Measurements from ENCODE around the gene ABHD6. TPM values are rescaled to one million over a fixed set of nuclear protein-coding genes. Genes with fewer than 3 reads are reported as not detected.

Gene ABHD6
- total and polyA plus RNA-seq, 2 donors (not counting 3 experiments of a cell fraction or from before 2014, with no cell fraction given): 5.8 to 7.5 TPM

DNA sequence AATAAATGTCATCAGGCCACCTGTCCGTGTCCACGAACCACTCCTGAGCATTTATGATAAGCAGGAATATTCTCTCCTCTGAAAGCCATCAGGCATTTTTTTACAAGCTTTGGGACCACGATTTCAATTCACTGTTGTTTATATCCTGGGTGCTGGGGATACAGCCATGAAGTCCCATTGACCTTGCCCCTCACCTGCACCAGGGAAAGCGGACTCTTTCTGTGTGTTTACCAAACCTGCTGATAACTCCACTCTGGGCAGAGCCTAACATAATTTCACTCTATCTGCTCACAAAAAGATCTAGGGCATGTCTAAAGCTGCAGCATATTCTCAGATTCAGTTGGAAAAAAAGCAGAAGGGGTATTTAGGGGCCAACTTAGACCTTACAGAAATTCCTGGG lies 31.6 kb upstream of the ABHD6 start:
- no peaks in the 10 kb centered on the region for H3K9me1 ChIP-seq (replicated peaks; ENCODE audit: control insufficient read depth, extremely low read depth, insufficient read depth, low read length)
- FAIRE-seq (no peak), DNase-seq (ENCODE audit: low read depth, low spot score) (no peak)
- no peak overlapping the region for H3K9ac ChIP-seq (replicated peaks; ENCODE audit: extremely low read depth, insufficient read depth, low read length)
- no peaks in the 10 kb centered on the region for H3K79me2 ChIP-seq (ENCODE audit: control insufficient read depth, insufficient read depth, low read length)
- peaks cover 1% of the 10 kb centered on the region for H3K4me1 ChIP-seq (ENCODE audit: control insufficient read depth, extremely low read depth, insufficient read depth, low read length)
- TF ChIP-seq MYC (IDR thresholded peaks at IDR 0.05; ENCODE audit: low read depth, low read length) (no peak), FOS (IDR thresholded peaks at IDR 0.05; ENCODE audit: borderline replicate concordance, insufficient read depth, low read length) (no peak), POLR2A (IDR thresholded peaks at IDR 0.05; ENCODE audit: low read depth, low read length) (no peak), EZH2 (IDR thresholded peaks at IDR 0.05; ENCODE audit: borderline replicate concordance, low read depth, low read length, severe bottlenecking) (no peak), POLR2AphosphoS5 (IDR thresholded peaks at IDR 0.05; ENCODE audit: insufficient read depth, low read depth, low read length) (no peak), JUN (IDR thresholded peaks at IDR 0.05; ENCODE audit: borderline replicate concordance, insufficient read depth, insufficient read length, low read depth) (no peak), GATA2 (IDR thresholded peaks at IDR 0.05; ENCODE audit: insufficient read depth, insufficient read length, low read depth, low read length) (no peak)
- TF ChIP-seq, protein P1, sequence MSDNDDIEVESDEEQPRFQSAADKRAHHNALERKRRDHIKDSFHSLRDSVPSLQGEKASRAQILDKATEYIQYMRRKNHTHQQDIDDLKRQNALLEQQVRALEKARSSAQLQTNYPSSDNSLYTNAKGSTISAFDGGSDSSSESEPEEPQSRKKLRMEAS (IDR thresholded peaks at IDR 0.05; ENCODE audit: insufficient read depth, insufficient read length): no peak
- TF ChIP-seq, protein P2, sequence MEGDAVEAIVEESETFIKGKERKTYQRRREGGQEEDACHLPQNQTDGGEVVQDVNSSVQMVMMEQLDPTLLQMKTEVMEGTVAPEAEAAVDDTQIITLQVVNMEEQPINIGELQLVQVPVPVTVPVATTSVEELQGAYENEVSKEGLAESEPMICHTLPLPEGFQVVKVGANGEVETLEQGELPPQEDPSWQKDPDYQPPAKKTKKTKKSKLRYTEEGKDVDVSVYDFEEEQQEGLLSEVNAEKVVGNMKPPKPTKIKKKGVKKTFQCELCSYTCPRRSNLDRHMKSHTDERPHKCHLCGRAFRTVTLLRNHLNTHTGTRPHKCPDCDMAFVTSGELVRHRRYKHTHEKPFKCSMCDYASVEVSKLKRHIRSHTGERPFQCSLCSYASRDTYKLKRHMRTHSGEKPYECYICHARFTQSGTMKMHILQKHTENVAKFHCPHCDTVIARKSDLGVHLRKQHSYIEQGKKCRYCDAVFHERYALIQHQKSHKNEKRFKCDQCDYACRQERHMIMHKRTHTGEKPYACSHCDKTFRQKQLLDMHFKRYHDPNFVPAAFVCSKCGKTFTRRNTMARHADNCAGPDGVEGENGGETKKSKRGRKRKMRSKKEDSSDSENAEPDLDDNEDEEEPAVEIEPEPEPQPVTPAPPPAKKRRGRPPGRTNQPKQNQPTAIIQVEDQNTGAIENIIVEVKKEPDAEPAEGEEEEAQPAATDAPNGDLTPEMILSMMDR (IDR thresholded peaks at IDR 0.05; ENCODE audit: extremely low read depth in 1 of 2, insufficient read depth in 1 of 2, low read depth in 1 of 2, low read length in 2 of 2): no peak
- ChIA-PET CTCF (interaction anchor here (1.1 to 2.1 kb wide), 2 partner anchors 11 to 18 kb away, joined by 5 to 11 read pairs; no protein-coding TSS in a partner anchor), POLR2A (no interaction called here)
- dilution Hi-C loops (cut with MboI; ENCODE audit: extremely low pct_ligation_motif_present, low sequenced_read_pairs): no loop called here
- intact Hi-C loops (cut with micrococcal nuclease): no loop called here
- no peak overlapping the region for H2AFZ ChIP-seq (ENCODE audit: low read depth, low read length)
- no peak overlapping the region for H3K4me2 ChIP-seq (ENCODE audit: insufficient read depth, low read length)
- H3K36me3 ChIP-seq (ENCODE audit: control insufficient read depth in 2 of 2, extremely low read depth in 1 of 2, insufficient read depth in 2 of 2, low read length in 2 of 2): no peaks in the 10 kb centered on the region
- no peak overlapping the region for H3K27ac ChIP-seq (ENCODE audit: insufficient read depth, low read depth, low read length)
- no peaks in the 10 kb centered on the region for H3K27me3 ChIP-seq (ENCODE audit: control insufficient read depth in 2 of 2, insufficient read depth in 2 of 2, low read length in 2 of 2)
- no TSS peak for BruUV-seq (replicated peaks)
- H4K20me1 ChIP-seq (replicated peaks; ENCODE audit: control insufficient read depth, extremely low read depth, insufficient read depth, low read length): no peaks in the 10 kb centered on the region
- no peak overlapping the region for H3K4me3 ChIP-seq (replicated peaks in 1 of 3; ENCODE audit: insufficient read depth in 1 of 3, low read depth in 1 of 3, low read length in 3 of 3)
- no peaks in the 10 kb centered on the region for H3K9me3 ChIP-seq (replicated peaks; ENCODE audit: control insufficient read depth, insufficient read depth, low read length)
